ENCODE results near the gene SLC22A2. TPM values are rescaled to one million over a fixed set of nuclear protein-coding genes. Genes with fewer than 3 reads are reported as not detected.
A peak's percentile ranks its signal among the peaks of the same experiment; 100 is the strongest.
"Not testable (repeated sequence)": the region's sequence is repeated elsewhere in the genome, so short reads cannot be mapped to it uniquely, and the experiment has no call there.

SLC22A2 gene
- total RNA-seq, 1 experiment from 2014 or later = not detected

- DNase-seq (ENCODE audit: low spot score) = no peak
These were observed 10.1 kb downstream of the SLC22A2 start for GRCh38 chr6:160248538-160248937.

- no peak for DNase-seq (ENCODE audit: low spot score)
These were observed 11.2 kb downstream of the SLC22A2 start for GRCh38 chr6:160247457-160247883.

GRCh38 chr6:160240691-160241084, 17.9 kb downstream of the SLC22A2 start:
- DNase-seq (ENCODE audit: low spot score) = no peak

- no peak for DNase-seq (ENCODE audit: low spot score)
These were observed 18.5 kb downstream of the SLC22A2 start for GRCh38 chr6:160239929-160240690.

GRCh38 chr6:160238761-160239751, 19.6 kb downstream of the SLC22A2 start:
- DNase-seq (ENCODE audit: low spot score) = peak; percentile 20

GRCh38 chr6:160238278-160238711, 20.3 kb downstream of the SLC22A2 start:
- peak; percentile 33 for DNase-seq (ENCODE audit: low spot score)

- DNase-seq (ENCODE audit: low spot score) = not testable (repeated sequence)
These were observed 20.9 kb downstream of the SLC22A2 start for GRCh38 chr6:160237597-160238275.

- DNase-seq (ENCODE audit: low spot score) = not testable (repeated sequence)
These were observed 22.3 kb downstream of the SLC22A2 start for GRCh38 chr6:160236235-160236872.

- DNase-seq (ENCODE audit: low spot score) = not testable (repeated sequence)
These were observed 24.5 kb downstream of the SLC22A2 start for GRCh38 chr6:160233950-160234640.

GRCh38 chr6:160227769-160228161, 30.9 kb downstream of the SLC22A2 start:
- DNase-seq (ENCODE audit: low spot score) = no peak

- no peak for DNase-seq (ENCODE audit: low spot score)
These were observed 31.4 kb downstream of the SLC22A2 start for GRCh38 chr6:160227038-160227768.

GRCh38 chr6:160226118-160226591, 32.5 kb downstream of the SLC22A2 start:
- no peak for DNase-seq (ENCODE audit: low spot score)

GRCh38 chr6:160224639-160225237, 33.9 kb downstream of the SLC22A2 start:
- DNase-seq (ENCODE audit: low spot score) = no peak

- DNase-seq (ENCODE audit: low spot score) = no peak
These were observed 36.1 kb downstream of the SLC22A2 start for GRCh38 chr6:160222491-160222890.

GRCh38 chr6:160221918-160222317, 36.7 kb downstream of the SLC22A2 start:
- DNase-seq (ENCODE audit: low spot score) = peak; percentile 16

- DNase-seq (ENCODE audit: low spot score) = peak; percentile 61
These were observed 37.2 kb downstream of the SLC22A2 start for GRCh38 chr6:160221423-160221822.

- no peak for DNase-seq (ENCODE audit: low spot score)
These were observed 39.8 kb downstream of the SLC22A2 start for GRCh38 chr6:160218810-160219209.

- DNase-seq (ENCODE audit: low spot score) = no peak
These were observed 40.8 kb downstream of the SLC22A2 start for GRCh38 chr6:160217863-160218262.

- DNase-seq (ENCODE audit: low spot score) = no peak
These were observed 41.5 kb downstream of the SLC22A2 start for GRCh38 chr6:160217073-160217472.
